Smooth muscle cell (in vitro differentiated cells): ENCODE results near the gene FOXK1. TPM values are rescaled to one million over a fixed set of nuclear protein-coding genes. Genes with fewer than 3 reads are reported as not detected.

Source experiments
- DNase-seq: peaks from one replicate; lab custom pipeline; 2025; ENCODE audit not compliant: unreplicated experiment; lab: John Stamatoyannopoulos, UW
- H2AFZ ChIP-seq: fragments of 200-600 bp; sonication (generic); 2 replicates; pipeline ENCODE4 v1.6.0; 2016; ENCODE audit warnings: antibody characterized with exemption, low read depth, mild to moderate bottlenecking
- H3F3A ChIP-seq: fragments of 200-600 bp; sonication (generic); 2 replicates; pipeline ENCODE4 v1.6.0; 2017; ENCODE audit warnings: antibody characterized with exemption, low read depth
- H3K27ac ChIP-seq: fragments of 200-600 bp; sonication (generic); 2 replicates; pipeline ENCODE4 v1.5.1; 2016; ENCODE audit warnings: low read depth, mild to moderate bottlenecking
- H3K27me3 ChIP-seq: fragments of 200-600 bp; sonication (generic); 2 replicates; pipeline ENCODE4 v1.6.1; 2016; ENCODE audit warnings: low read depth, mild to moderate bottlenecking
- H3K36me3 ChIP-seq: fragments of 200-600 bp; sonication (generic); 2 replicates; pipeline ENCODE4 v1.5.1; 2016; ENCODE audit warnings: low read depth
- H3K4me1 ChIP-seq: fragments of 200-600 bp; sonication (generic); 2 replicates; pipeline ENCODE4 v1.5.1; 2016; ENCODE audit warnings: low read depth
- H3K4me2 ChIP-seq: fragments of 200-600 bp; sonication (generic); 2 replicates; pipeline ENCODE4 v1.6.0; 2016; ENCODE audit warnings: mild to moderate bottlenecking
- H3K4me3 ChIP-seq: fragments of 200-600 bp; sonication (generic); 2 replicates; pipeline ENCODE4 v1.5.1; 2016; ENCODE audit warnings: mild to moderate bottlenecking
- H3K79me2 ChIP-seq: fragments of 200-600 bp; sonication (generic); 2 replicates; pipeline ENCODE4 v1.6.0; 2016; ENCODE audit warnings: low read depth, mild to moderate bottlenecking
- H3K9ac ChIP-seq: fragments of 200-600 bp; sonication (generic); 2 replicates; pipeline ENCODE4 v1.6.0; 2016; ENCODE audit warnings: low read depth
- H3K9me3 ChIP-seq: fragments of 200-600 bp; sonication (generic); replicated peaks from 2 replicates; pipeline ENCODE4 v1.5.1; 2016; ENCODE audit warnings: low read depth
- H4K20me1 ChIP-seq: fragments of 200-600 bp; sonication (generic); 2 replicates; pipeline ENCODE4 v1.6.0; 2016; ENCODE audit warnings: low read depth
- CTCF ChIP-seq: fragments of 200-600 bp; sonication (generic); IDR thresholded peaks from 2 replicates; pipeline ENCODE4 v1.5.1; 2017; ENCODE audit warnings: borderline replicate concordance, mild to moderate bottlenecking, antibody characterized with exemption; ENCODE audit not compliant: insufficient read depth, poor library complexity, severe bottlenecking
- WGBS: methylation state at CpG from one replicate; pipeline ENCODE4 v1.1.7; 2016; ENCODE audit warnings: low lambda C conversion rate; 5-methylcytosine and 5-hydroxymethylcytosine counted together
- polyA plus RNA-seq: library from polyadenylated mRNA; unstranded; fragments of >200 nt; fragmentation: Nextera tagmentation; extraction: Ambion mirVana; gene quantifications from 2 replicates; pipeline ENCODE4 v1.2.1, GENCODE V29; 2016
- total RNA-seq: library from RNA; depleted of rRNA; stranded (reverse); fragments of >200 nt; gene quantifications from 2 replicates; pipeline ENCODE4 v1.2.3, GENCODE V29; 2014

FOXK1 gene
- total and polyA plus RNA-seq, 2 experiments from 2014 or later, result 6.0 to 11.6 TPM

GRCh38 chr7:4805110-4805983 is 123.3 kb downstream of the FOXK1 start:
- Histone ChIP-seq H3K79me2 (no peaks in the 10 kb centered on the region), H3K4me3 (no peak overlapping the region), H3F3A (no peaks in the 10 kb centered on the region), H3K36me3 (no peaks in the 10 kb centered on the region), H3K27ac (no peak overlapping the region), H3K27me3 (no peaks in the 10 kb centered on the region), H3K4me2 (no peak overlapping the region), H3K9ac (no peak overlapping the region), H4K20me1 (no peaks in the 10 kb centered on the region), H3K9me3 (no peaks in the 10 kb centered on the region), H3K4me1 (no peaks in the 10 kb centered on the region), H2AFZ (no peak overlapping the region)
- WGBS, result 95% methylated on average over 28 of the region's 29 CpGs
- no peak for TF ChIP-seq CTCF
- DNase-seq, result no peak

- WGBS, result 91% methylated on average over 8 of the region's 8 CpGs
Measured at GRCh38 chr7:4805984-4806300, 123.8 kb downstream of the FOXK1 start.

GRCh38 chr7:4806983-4807597 is 125.0 kb downstream of the FOXK1 start:
- no peaks in the 10 kb centered on the region for H3K36me3 ChIP-seq
- H3F3A ChIP-seq, result no peaks in the 10 kb centered on the region
- 84% methylated on average over 16 of the region's 17 CpGs for WGBS
- no peak for TF ChIP-seq CTCF
- no peaks in the 10 kb centered on the region for H3K9me3 ChIP-seq
- no peak overlapping the region for H3K9ac ChIP-seq
- no peaks in the 10 kb centered on the region for H4K20me1 ChIP-seq
- DNase-seq, result no peak
- H3K4me3 ChIP-seq, result no peak overlapping the region
- no peaks in the 10 kb centered on the region for H3K79me2 ChIP-seq
- H3K27ac ChIP-seq, result no peak overlapping the region
- H3K4me2 ChIP-seq, result no peak overlapping the region
- no peaks in the 10 kb centered on the region for H3K27me3 ChIP-seq
- no peaks in the 10 kb centered on the region for H3K4me1 ChIP-seq
- no peak overlapping the region for H2AFZ ChIP-seq

More at GRCh38 chr7:4805984-4806300, 123.8 kb downstream of the FOXK1 start:
- no peaks in the 10 kb centered on the region for H3K4me1 ChIP-seq
- no peak overlapping the region for H3K9ac ChIP-seq
- H2AFZ ChIP-seq, result no peak overlapping the region
- no peak for DNase-seq
- H3K36me3 ChIP-seq, result no peaks in the 10 kb centered on the region
- no peak for TF ChIP-seq CTCF
- no peak overlapping the region for H3K4me2 ChIP-seq
- H3K27ac ChIP-seq, result no peak overlapping the region
- no peaks in the 10 kb centered on the region for H3K79me2 ChIP-seq
- no peak overlapping the region for H3K4me3 ChIP-seq
- no peaks in the 10 kb centered on the region for H3K9me3 ChIP-seq
- H3K27me3 ChIP-seq, result no peaks in the 10 kb centered on the region
- H3F3A ChIP-seq, result no peaks in the 10 kb centered on the region
- H4K20me1 ChIP-seq, result no peaks in the 10 kb centered on the region
